Ovary (tissue), 9 donors: Measurements from ENCODE around the gene INTS3. TPM values are rescaled to one million over a fixed set of nuclear protein-coding genes. Genes with fewer than 3 reads are reported as not detected.
A peak's percentile ranks its signal among the peaks of the same experiment; 100 is the strongest.

Experiments used
- DNase-seq, 5 donors: peaks; one replicate each; pipeline ENCODE4 v3.0.0-alpha.2; 2019 to 2020
- H3K27ac ChIP-seq, 2 donors: fragments of 200-600 bp; one replicate each; pipeline versions ENCODE4 v1.5.1 to v1.8.0; 2019 to 2022
- H3K27me3 ChIP-seq: fragments of 200-600 bp; one replicate; pipeline ENCODE4 v1.8.0; 2022
- H3K36me3 ChIP-seq: fragments of 200-600 bp; sonication (generic); one replicate; pipeline ENCODE4 v1.5.1; 2019
- H3K4me1 ChIP-seq: one replicate; pipeline ENCODE4 v1.8.1; 2013; ENCODE audit warnings: mild to moderate bottlenecking, moderate library complexity; ENCODE audit not compliant: insufficient read depth
- H3K4me3 ChIP-seq: fragments of 200-600 bp; sonication (generic); one replicate; pipeline ENCODE4 v1.5.1; 2017
- H3K9me3 ChIP-seq, 2 donors: fragments of 200-600 bp in 1 of 2; sonication (generic) in 1 of 2; one replicate each; pipeline versions ENCODE4 v1.5.1 to v1.8.1; 2013 to 2019; ENCODE audit warnings: mild to moderate bottlenecking in 1 of 2, moderate library complexity in 1 of 2
- CTCF ChIP-seq, 3 donors: fragments of 450-650 bp in 2 of 3; fragments of 200-600 bp in 1 of 3; IDR thresholded peaks; one replicate each; pipeline versions ENCODE4 v1.5.1 to v1.8.0; 2016 to 2022; ENCODE audit warnings: antibody characterized with exemption in 3 of 3, mild to moderate bottlenecking in 1 of 3
- EP300 ChIP-seq: sonication (generic); formaldehyde crosslinking; IDR thresholded peaks from one replicate; pipeline ENCODE4 v1.6.1; 2017; ENCODE audit warnings: antibody characterized with exemption
- POLR2A ChIP-seq: fragments of 450-650 bp; IDR thresholded peaks from one replicate; pipeline ENCODE4 v1.6.1; 2017; ENCODE audit warnings: antibody characterized with exemption, mild to moderate bottlenecking, moderate library complexity
- whole genome bisulfite sequencing, 3 donors: extraction: QIAGEN DNeasy Blood & Tissue Kit in 1 of 3; methylation state at CpG; one replicate each; pipeline versions ENCODE4 v1.1.5 to v1.1.7; 2013 to 2017; 5-methylcytosine and 5-hydroxymethylcytosine counted together
- intact Hi-C, 4 donors: fragments of 100-400 bp; cut with DNase I; formaldehyde crosslinking; loops; one replicate each; pipeline versions ENCODE4 v1.11.0 to v1.15.1; 2022 to 2023
- polyA plus RNA-seq, 2 donors: library from polyadenylated mRNA; stranded (reverse); fragments of 200-250 nt in 1 of 2; fragments of 350-450 nt in 1 of 2; fragmentation: Illumina TruSeq in 1 of 2; extraction: RNeasy Lipid Tissue Mini Kit (QIAGEN cat#74804) in 1 of 2; gene quantifications; one replicate each; pipeline ENCODE4 v1.2.3, GENCODE V29; 2013 to 2014
- total RNA-seq, 7 donors: library from RNA; depleted of rRNA in 2 of 7; stranded (reverse); fragments of >200 nt in 2 of 7; fragmentation: NEBNext Ultra II Directional in 3 of 7; extraction: Animal tissue kit (Norgen Biotek cat#: 25700) in 3 of 7; gene quantifications; one replicate each; pipeline versions ENCODE4 v1.1.0 to v1.2.4, GENCODE V29; 2016 to 2023
- donor health status: DM: no; HTN: no; CAD: no; lungs with moderate emphysema.
- donor health status: DM: no; HTN: no; CAD: no.
- donor health status: Bipolar disorder and iron deficiency.
- donor health status: DM: yes; HTN: yes; CAD: no.
- donor health status: DM: no; HTN: no; CAD: no.
- donor health status: DM: yes; HTN: yes; CAD: no.

Gene INTS3
- total and polyA plus RNA-seq, 9 donors = 41.6 to 74.4 (median 56.2) TPM

- DNase-seq = no peak
- H3K9me3 ChIP-seq = no peaks in the 10 kb centered on the region
- no peak overlapping the region for H3K4me3 ChIP-seq
- H3K27me3 ChIP-seq = no peaks in the 10 kb centered on the region
- H3K4me1 ChIP-seq = no peaks in the 10 kb centered on the region
- TF ChIP-seq POLR2A (no peak), EP300 (no peak)
- H3K27ac ChIP-seq = peak overlapping the region in 1 of 2 donors; percentile 62
- intact Hi-C loops = loop anchor here in 3 of 4 donors (5.0 to 10.0 kb wide), 3 partner anchors 93 to 256 kb away; partner anchors contain the start of gene NPR1 (in 3 of the 3)
- H3K36me3 ChIP-seq = no peaks in the 10 kb centered on the region
- 41 to 63% (median 51%) methylated on average over 10 to 11 of the region's 11 CpGs for WGBS, 3 donors
Observed at GRCh38 chr1:153770797-153771196, 42.9 kb downstream of the INTS3 start.

- Histone ChIP-seq H3K4me3 (no peak overlapping the region), H3K27ac (no peak overlapping the region), H3K27me3 (no peaks in the 10 kb centered on the region), H3K9me3 (no peaks in the 10 kb centered on the region), H3K36me3 (no peaks in the 10 kb centered on the region), H3K4me1 (peaks cover 2% of the 10 kb centered on the region)
- intact Hi-C loops = loop anchor here in 3 of 4 donors (5.0 to 10.0 kb wide), 3 partner anchors 94 to 256 kb away; partner anchors contain the start of gene NPR1 (in 3 of the 3)
- DNase-seq = no peak
- TF ChIP-seq POLR2A (no peak), CTCF (IDR thresholded peaks at IDR 0.05) (no peak), EP300 (no peak)
- 91 to 97% (median 93%) methylated on average over 2 of the region's 2 CpGs for WGBS, 3 donors
Observed at GRCh38 chr1:153771261-153771660, 43.4 kb downstream of the INTS3 start.

GRCh38 chr1:153771841-153772593 is 44.2 kb downstream of the INTS3 start:
- intact Hi-C loops = loop anchor here in 3 of 4 donors (5.0 to 10.0 kb wide), 3 partner anchors 95 to 257 kb away; partner anchors contain the start of gene NPR1 (in 3 of the 3)
- no peak overlapping the region for H3K4me3 ChIP-seq
- peaks cover 6% of the 10 kb centered on the region for H3K4me1 ChIP-seq
- no peaks in the 10 kb centered on the region for H3K36me3 ChIP-seq
- 63 to 72% (median 67%) methylated on average over 21 of the region's 21 CpGs for WGBS, 3 donors
- no peaks in the 10 kb centered on the region for H3K9me3 ChIP-seq
- no peak overlapping the region for H3K27ac ChIP-seq
- no peaks in the 10 kb centered on the region for H3K27me3 ChIP-seq
- TF ChIP-seq POLR2A (no peak), CTCF (IDR thresholded peaks at IDR 0.05) (peak; percentile 24 to 67 (median 41))
- peak in 4 of 5 donors; percentile 52 to 71 (median 58) for DNase-seq

- Histone ChIP-seq H3K4me3 (no peak overlapping the region), H3K27me3 (no peaks in the 10 kb centered on the region), H3K9me3 (no peaks in the 10 kb centered on the region), H3K27ac (no peak overlapping the region), H3K4me1 (peaks cover 6% of the 10 kb centered on the region), H3K36me3 (no peaks in the 10 kb centered on the region)
- no peak for DNase-seq
- no peak for TF ChIP-seq CTCF (IDR thresholded peaks at IDR 0.05)
- no peak for TF ChIP-seq POLR2A
- TF ChIP-seq EP300 = no peak
- intact Hi-C loops = loop anchor here in 3 of 4 donors (5.0 to 10.0 kb wide), 3 partner anchors 96 to 259 kb away; partner anchors contain the start of gene NPR1 (in 3 of the 3)
- 68 to 75% (median 72%) methylated on average over 12 of the region's 12 CpGs for WGBS, 3 donors
Observed at GRCh38 chr1:153773096-153773921, 45.5 kb downstream of the INTS3 start.
